HEK293T (cell line): ENCODE results near the gene POLR3B.

Experiments
- ARNT ChIP-seq: fragments of 450-650 bp; IDR thresholded peaks from 2 replicates; pipeline ENCODE4 v1.6.1; 2017; ENCODE audit warnings: mild to moderate bottlenecking
- BHLHE40 ChIP-seq: fragments of 450-650 bp; IDR thresholded peaks from 2 replicates; pipeline ENCODE4 v1.6.1; 2016; ENCODE audit warnings: mild to moderate bottlenecking, moderate library complexity, borderline replicate concordance
- ELF4 ChIP-seq: fragments of 450-650 bp; IDR thresholded peaks from 2 replicates; pipeline ENCODE4 v1.6.1; 2017; ENCODE audit warnings: antibody characterized with exemption
- FOXM1 ChIP-seq: fragments of 450-650 bp; IDR thresholded peaks from 2 replicates; pipeline ENCODE4 v1.6.1; 2017; ENCODE audit warnings: mild to moderate bottlenecking, borderline replicate concordance
- HDGF ChIP-seq: fragments of 450-650 bp; IDR thresholded peaks from 2 replicates; pipeline ENCODE4 v1.6.1; 2017; ENCODE audit warnings: antibody characterized with exemption, borderline replicate concordance
- L3MBTL2 ChIP-seq: fragments of 450-650 bp; conservative IDR thresholded peaks from 2 replicates; pipeline ENCODE4 v1.6.1; 2016; ENCODE audit warnings: mild to moderate bottlenecking
- LEF1 ChIP-seq: fragments of 450-650 bp; IDR thresholded peaks from 2 replicates; pipeline ENCODE4 v1.6.1; 2017; ENCODE audit warnings: mild to moderate bottlenecking, borderline replicate concordance
- SP1 ChIP-seq: fragments of 450-650 bp; IDR thresholded peaks from 2 replicates; pipeline ENCODE4 v1.6.1; 2017
- SUZ12 ChIP-seq: fragments of 450-650 bp; IDR thresholded peaks from 2 replicates; pipeline ENCODE4 v1.6.1; 2016; ENCODE audit warnings: mild to moderate bottlenecking
- ZNF384 ChIP-seq: fragments of 450-650 bp; IDR thresholded peaks from 2 replicates; pipeline ENCODE4 v1.6.1; 2016

- TF ChIP-seq SUZ12 (no peak), SP1 (no peak), ZNF384 (no peak), LEF1 (no peak), HDGF (no peak), ARNT (no peak), ELF4 (no peak), L3MBTL2 (no peak), FOXM1 (no peak), BHLHE40 (no peak)
Observed at GRCh38 chr12:106358396-106359241, 1.1 kb downstream of the POLR3B start.
